Measurements from ENCODE around the gene CES5A.
"Not testable (repeated sequence)": the region's sequence is repeated elsewhere in the genome, so short reads cannot be mapped to it uniquely, and the experiment has no call there.

- not testable (repeated sequence) for TF ChIP-seq CTCF (IDR thresholded peaks at IDR 0.05; ENCODE audit: borderline replicate concordance, extremely low read depth, low read length, poor library complexity, severe bottlenecking); EZH2 (IDR thresholded peaks at IDR 0.05; ENCODE audit: borderline replicate concordance, low read depth, low read length, severe bottlenecking)
Observed at GRCh38 chr16:55803681-55804080, 71.5 kb downstream of the CES5A start.

Measured in DND-41 (cell line).